NCI-H748 treated with DMSO at 0.1 percent for 48 hours (cell line): ENCODE results near the gene NUDT22.

Experiments used
- DNase-seq: peaks from one replicate; lab custom pipeline; 2025; lab: John Stamatoyannopoulos, UW

Gene NUDT22

GRCh38 chr11:64225608-64226506 is at the start of gene NUDT22, which contains the start of gene TRPT1:
TSS of gene NUDT22 (plus strand) at chr11:64226274. CDS start at chr11:64226653, 379 bp downstream.
TSS of gene TRPT1 (minus strand) at chr11:64226186. CDS start at chr11:64225860, 326 bp downstream.
- peak; percentile 82 for DNase-seq

GRCh38 chr11:64176751-64177150 is 49.3 kb upstream of the NUDT22 start:
- DNase-seq, result no peak

DNA sequence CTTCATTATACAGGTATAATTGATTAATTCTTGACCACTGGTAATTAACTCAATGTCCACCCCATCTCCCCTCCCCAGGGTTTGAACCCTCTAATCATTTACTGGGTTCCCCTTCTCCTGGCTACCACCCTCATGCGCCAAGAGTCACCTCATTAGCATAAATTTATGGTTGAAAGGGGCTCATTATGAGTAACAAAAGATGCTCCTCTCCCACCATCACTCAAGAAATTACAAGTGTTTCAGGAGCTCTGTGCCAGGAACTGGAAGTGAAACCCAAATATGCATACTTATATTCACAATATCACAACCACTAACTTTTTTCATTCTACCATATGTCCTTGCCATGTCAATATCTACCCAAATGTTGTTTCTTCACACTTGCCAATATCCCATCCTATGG is 47.9 kb upstream of the NUDT22 start:
- DNase-seq, result no peak

GRCh38 chr11:64178951-64179639 is 47.0 kb upstream of the NUDT22 start:
- no peak for DNase-seq

DNA sequence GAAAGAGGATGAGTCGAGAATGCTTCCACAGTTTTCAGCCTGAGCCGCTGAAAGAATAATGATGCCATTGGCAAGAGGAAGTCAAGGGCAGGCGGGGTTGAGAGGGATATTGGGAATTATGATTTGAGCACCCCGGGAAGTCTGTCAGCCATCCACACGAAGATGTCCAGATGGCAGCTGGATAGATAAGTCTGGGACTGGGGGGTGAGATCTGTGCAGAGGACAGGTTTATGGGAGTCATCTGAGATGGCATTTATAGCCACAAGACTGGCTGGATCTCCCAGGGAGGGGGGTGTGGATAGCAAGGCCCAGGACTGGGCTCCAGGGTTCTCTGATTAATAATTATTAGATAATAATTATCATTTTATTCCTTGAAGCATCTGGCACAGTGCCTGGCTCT is 45.2 kb upstream of the NUDT22 start:
- DNase-seq, result no peak

GRCh38 chr11:64181506-64182411 is 44.3 kb upstream of the NUDT22 start:
- DNase-seq, result no peak

DNA sequence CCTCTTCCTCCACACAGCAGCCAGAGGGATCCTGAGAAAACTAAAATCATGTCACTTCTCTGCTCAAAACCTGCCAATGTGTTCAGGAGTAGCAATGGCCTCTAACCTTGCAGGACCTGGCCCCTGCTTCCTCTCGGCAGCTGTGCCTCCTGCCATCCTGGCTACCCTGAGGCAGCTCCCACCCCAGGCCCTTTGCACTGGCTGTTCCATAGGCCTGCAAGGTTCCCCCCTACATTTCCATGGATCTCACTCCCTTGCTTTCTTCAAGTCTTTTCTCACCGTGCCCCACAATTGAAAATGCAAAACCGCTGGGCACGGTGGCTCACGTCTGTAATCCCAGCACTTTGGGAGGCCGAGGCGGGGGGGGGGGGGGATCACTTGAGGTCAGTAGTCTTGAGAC is 42.2 kb upstream of the NUDT22 start:
- DNase-seq, result no peak

DNA sequence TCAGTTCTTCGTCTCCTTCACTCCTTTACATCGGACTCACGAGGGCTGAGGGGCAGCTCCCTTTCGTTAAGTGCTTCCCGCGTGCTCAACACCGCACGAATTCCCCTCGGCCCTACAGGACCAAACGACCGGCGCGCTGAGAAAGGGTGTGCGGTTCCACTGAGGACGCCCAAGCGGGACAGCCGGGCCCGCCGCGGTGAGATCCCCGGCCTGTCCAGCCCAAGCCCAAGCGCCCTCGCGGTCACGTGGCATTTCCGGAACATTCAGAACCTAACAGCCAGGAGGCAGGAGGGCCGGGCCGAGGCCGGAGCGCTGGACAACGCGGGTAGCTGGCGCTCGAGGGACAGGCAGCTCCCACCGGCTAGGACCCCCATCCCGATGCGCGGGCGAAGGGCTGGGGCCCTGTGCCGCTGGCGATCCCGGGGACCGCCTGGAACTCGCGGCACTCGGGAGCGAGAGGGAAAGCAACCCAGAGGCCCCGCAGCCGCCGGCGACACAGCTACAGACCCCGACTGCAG is 40.8 kb upstream of the NUDT22 start:
- DNase-seq, result no peak

DNA sequence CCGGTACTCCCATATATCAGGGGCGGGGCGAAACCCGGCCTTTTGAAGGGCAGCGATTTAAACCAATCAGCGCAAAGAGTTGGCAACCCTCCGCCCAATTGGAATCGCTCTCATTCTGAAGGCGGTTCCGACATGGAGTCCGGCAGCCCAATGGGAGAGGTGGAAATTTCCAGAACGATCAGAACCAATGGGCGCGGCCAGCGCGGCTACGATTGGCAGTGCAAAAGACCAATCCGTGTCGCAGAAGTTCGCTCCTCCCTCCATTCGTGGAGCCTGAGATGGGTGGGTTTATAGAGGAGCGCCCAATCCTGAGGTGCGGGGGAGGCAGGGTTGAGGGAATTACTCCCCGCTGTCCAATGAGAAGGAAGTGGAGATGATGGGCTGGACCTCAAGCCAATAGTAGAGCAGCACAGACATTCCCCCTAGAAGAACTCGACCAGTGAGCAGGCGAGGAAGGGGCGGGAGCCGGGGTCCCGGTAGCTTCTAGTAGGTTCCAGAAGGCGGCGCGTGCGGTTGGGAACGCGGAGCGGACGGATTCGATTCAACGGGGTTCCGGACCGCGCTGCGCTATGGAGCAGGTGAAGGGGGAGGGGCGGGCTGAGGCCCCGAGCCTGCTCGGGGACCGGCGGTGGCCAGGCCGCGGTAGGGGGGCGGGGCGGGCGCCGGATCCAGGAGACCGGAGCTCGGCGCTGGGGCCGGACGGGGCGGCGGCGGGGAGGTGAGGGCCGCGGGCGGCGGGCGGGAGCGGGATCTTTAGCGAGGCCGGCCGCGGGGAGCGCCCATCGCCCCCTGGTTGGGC is 40.2 kb upstream of the NUDT22 start, which contains the start of gene STIP1:
STIP1 (plus strand) TSS at position 479 of the 799 bp plus-strand sequence; CDS start at position 570, 91 bp downstream.
- DNase-seq, result peak; percentile 99

DNA sequence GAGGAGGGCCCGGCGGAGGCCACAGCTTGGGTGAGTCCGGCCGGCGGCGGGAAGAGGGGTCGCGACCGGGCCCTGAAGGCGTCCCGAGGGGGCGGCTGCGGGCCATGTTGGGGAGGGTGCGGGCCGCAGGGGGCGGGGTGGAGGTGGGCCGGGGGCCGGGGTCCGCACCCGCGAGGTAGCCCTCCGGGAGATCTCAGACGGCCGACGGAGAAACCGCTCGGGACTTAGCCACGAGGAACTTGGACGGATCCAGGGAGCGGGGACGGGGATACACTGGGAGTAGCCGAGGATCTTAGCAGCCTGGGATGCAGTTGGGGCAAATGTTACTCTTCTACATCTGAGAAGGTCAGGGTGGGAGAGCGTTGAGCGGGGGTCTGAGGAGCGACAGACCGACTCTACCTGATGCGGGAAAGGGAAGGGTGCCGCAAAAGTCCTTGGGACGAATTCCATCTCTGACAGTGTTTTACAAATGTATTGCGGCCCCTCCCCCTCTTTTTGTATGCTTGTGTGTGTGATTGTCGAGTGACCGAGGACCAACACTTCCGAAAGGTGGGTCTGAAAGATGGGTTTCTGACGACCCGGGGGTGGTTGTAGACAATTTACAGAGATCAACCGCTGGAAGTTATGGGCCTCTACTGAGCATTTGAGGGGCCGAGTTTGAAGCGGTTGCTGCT is 39.4 kb upstream of the NUDT22 start:
- no peak for DNase-seq

DNA sequence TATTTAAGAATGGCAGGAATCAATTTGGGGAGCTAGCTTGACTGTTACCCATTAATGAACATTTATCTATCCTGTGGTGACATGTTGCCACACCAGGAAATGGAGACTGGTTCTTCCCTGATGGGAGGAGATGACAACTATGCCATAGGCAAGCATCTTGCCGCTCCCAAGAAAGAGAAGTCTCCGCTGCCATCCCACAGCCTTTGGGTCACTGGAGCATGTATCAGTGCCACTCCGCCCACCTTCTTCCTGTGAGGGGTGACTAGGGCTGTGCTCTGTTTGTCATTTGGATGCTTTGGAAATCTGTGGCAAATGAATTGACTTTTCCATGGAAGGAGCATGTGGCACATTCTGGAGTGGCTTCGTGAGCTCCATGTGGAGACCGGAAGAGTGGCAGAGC is 33.6 kb upstream of the NUDT22 start:
- no peak for DNase-seq

DNA sequence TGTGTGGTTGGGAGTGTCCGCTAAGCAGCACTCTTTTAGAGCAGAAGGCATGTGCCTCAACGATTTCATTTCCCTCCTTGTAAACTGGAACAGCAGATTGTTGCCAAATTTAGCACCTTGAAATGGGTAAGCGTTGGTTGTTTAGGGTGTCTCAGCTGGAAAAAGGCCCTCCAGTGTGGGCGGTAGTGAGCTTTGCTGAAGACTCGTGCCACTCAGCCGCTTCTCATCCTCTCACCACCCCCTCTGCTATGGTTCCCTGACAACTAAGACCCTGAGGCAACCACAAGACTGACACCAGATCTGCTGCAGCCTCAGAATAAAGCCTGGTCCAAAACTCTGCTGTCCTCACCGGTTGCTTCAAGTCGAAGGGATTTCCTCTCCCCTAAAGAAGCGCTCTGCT is 29.4 kb upstream of the NUDT22 start:
- DNase-seq, result no peak

DNA sequence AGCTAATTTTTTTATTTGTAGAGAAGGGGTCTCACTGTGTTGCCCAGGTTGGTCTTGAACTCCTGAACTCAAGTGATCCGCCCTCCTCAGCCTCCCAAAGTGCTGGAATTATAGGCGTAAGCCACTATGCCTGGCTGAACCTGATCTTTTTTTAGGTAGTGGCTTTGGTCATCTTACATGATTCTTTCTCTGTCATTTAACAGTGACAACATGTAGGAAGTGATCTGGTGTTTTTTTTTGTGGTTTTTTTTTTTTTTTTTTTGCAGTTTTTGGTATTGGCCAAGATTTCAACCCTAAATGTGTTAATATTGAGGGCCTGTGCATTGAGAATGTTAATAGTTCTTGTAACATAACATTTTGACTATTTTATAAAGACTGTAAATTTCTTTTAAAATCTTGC is 27.6 kb upstream of the NUDT22 start:
- no peak for DNase-seq

GRCh38 chr11:64201543-64201942 is 24.5 kb upstream of the NUDT22 start:
- DNase-seq, result no peak

DNA sequence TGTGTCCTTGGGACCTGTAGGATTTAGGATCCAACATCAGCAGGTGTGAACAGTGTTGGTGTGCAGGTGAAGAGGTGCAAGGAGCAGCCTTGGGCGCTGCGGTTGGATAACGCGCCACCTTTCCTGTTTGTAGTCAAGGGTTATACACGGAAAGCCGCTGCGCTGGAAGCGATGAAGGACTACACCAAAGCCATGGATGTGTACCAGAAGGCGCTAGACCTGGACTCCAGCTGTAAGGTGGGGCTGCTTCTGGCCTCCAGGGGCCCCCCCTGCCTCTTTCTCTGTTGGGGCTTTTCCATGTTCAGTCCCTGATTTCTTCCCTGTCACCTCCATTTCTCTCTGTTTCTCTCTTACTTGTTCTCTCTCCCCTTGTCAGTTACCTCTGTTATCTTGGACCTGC is 23.1 kb upstream of the NUDT22 start:
- DNase-seq, result no peak

- no peak for DNase-seq
Observed at GRCh38 chr11:64203421-64204079, 22.5 kb upstream of the NUDT22 start.

- DNase-seq, result no peak
Observed at GRCh38 chr11:64204080-64204440, 22.0 kb upstream of the NUDT22 start.

DNA sequence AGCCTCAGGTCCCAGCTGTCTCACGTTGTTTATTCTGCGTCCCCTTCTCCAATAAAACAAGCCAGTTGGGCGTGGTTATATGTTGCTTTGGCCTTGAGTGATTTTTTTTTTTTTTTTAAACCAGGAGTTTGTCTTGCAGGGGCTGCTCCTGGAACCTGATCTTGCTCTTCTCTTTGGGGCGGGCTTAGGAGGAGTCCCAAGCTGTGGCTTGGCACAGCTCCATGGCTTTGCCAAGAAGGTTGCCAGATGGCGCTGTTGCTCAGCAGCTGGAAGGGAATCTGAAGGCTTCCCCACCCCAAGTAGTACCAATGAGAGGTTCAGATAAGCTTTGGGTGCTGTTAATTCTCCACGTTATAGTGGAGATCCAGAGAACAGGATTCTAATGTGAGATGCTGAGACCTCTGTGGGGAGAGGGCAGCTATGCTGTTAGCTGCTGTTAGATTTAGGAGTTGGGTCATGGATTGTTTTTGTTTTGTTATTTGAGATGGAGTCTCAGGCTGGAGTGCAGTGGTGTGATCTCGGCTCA is 21.5 kb upstream of the NUDT22 start:
- peak; percentile 40 for DNase-seq

GRCh38 chr11:64206457-64207255 is 19.4 kb upstream of the NUDT22 start, which contains the start of gene FERMT3:
TSS of gene FERMT3 (plus strand) at chr11:64206721. CDS start at chr11:64207365, 644 bp downstream.
- no peak for DNase-seq
